Measurements from ENCODE around the gene HNRNPCL1. TPM values are rescaled to one million over a fixed set of nuclear protein-coding genes. Genes with fewer than 3 reads are reported as not detected.

The HNRNPCL1 gene
- total RNA-seq, 5 donors from 2014 or later (not counting 1 experiment from before 2014, with no cell fraction given) = not detected

DNA sequence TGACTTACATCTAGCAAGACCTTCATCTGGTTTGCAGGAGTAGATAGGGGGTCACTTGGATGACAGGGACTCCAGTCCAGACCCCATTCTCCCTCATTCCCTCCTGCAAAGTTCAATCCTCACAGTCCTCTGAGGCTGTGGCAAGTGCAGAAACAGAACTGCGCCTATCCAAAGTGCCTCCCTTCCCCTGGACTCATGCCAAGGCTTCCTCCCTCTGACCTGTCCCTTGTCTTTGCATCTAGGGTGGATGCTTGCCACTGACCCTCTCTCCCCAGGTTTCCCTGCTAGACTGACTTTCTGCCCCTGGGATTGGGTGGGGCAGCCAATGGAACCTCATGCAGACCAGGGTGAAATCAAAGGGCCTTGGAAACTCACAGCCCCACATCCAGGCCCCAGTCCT is 38.6 kb downstream of the HNRNPCL1 start:
- DNase-seq (no peak), ATAC-seq (replicated peaks in 1 of 4) (no peak)
- no peak overlapping the region for H3K4me3 Mint-ChIP-seq
- no peaks in the 10 kb centered on the region for H3K36me3 ChIP-seq (ENCODE audit: control insufficient read depth in 2 of 2, extremely low read depth in 1 of 2, insufficient read depth in 1 of 2, low read length in 1 of 2)
- H3K36me3 Mint-ChIP-seq = no peaks in the 10 kb centered on the region
- no peaks in the 10 kb centered on the region for H3K4me1 ChIP-seq (ENCODE audit: control insufficient read depth in 1 of 2, extremely low read depth in 1 of 2, insufficient read depth in 2 of 2, low read length in 2 of 2)
- peaks cover 0 to 37% of the 10 kb centered on the region in 2 experiments for H3K27me3 ChIP-seq (replicated peaks in 1 of 2; ENCODE audit: control insufficient read depth in 2 of 2, extremely low read depth in 1 of 2, insufficient read depth in 2 of 2, low read length in 1 of 2)
- CTCF ChIA-PET = no interaction called here
- POLR2A ChIA-PET = no interaction called here
- H3K4me3 ChIP-seq (ENCODE audit: control insufficient read depth in 1 of 2, extremely low read depth in 1 of 2, low read length in 1 of 2) = no peak overlapping the region
- no peak overlapping the region for H3K27ac Mint-ChIP-seq
- peaks cover under 1% of the 10 kb centered on the region for H3K9me3 ChIP-seq
- peaks cover 36 to 44% of the 10 kb centered on the region in 2 donors for H3K27me3 Mint-ChIP-seq
- no peak overlapping the region for H3K27ac ChIP-seq (ENCODE audit: low read length)
- no peaks in the 10 kb centered on the region for H3K4me1 Mint-ChIP-seq
- peaks cover 6 to 10% (median 8%) of the 10 kb centered on the region in 3 donors for H3K9me3 Mint-ChIP-seq
- 83% methylated on average over 1 of the region's 1 CpG for WGBS (ENCODE audit: insufficient coverage)

- Mint-ChIP-seq H3K27me3 (peaks cover 10% of the 10 kb centered on the region in 2 donors), H3K4me3 (no peak overlapping the region), H3K9me3 (peaks cover 2 to 16% (median 4%) of the 10 kb centered on the region in 3 donors), H3K36me3 (no peaks in the 10 kb centered on the region), H3K27ac (no peak overlapping the region), H3K4me1 (no peaks in the 10 kb centered on the region)
- no CpG with 5 or more reads among the region's 2 CpGs for WGBS (ENCODE audit: insufficient coverage)
- Histone ChIP-seq H3K36me3 (ENCODE audit: control insufficient read depth in 2 of 2, extremely low read depth in 1 of 2, insufficient read depth in 1 of 2, low read length in 1 of 2) (no peaks in the 10 kb centered on the region), H3K9me3 (no peaks in the 10 kb centered on the region), H3K27ac (ENCODE audit: low read length) (no peak overlapping the region), H3K4me3 (ENCODE audit: control insufficient read depth in 1 of 2, extremely low read depth in 1 of 2, low read length in 1 of 2) (no peak overlapping the region), H3K27me3 (replicated peaks in 1 of 2; ENCODE audit: control insufficient read depth in 2 of 2, extremely low read depth in 1 of 2, insufficient read depth in 2 of 2, low read length in 1 of 2) (peaks cover 0 to 14% of the 10 kb centered on the region in 2 experiments), H3K4me1 (ENCODE audit: control insufficient read depth in 1 of 2, extremely low read depth in 1 of 2, insufficient read depth in 2 of 2, low read length in 2 of 2) (no peaks in the 10 kb centered on the region)
- ChIA-PET CTCF (no interaction called here), POLR2A (no interaction called here)
- ATAC-seq (replicated peaks in 1 of 4) (no peak), DNase-seq (no peak)
Observed at GRCh38 chr1:12799730-12800129, 48.8 kb downstream of the HNRNPCL1 start.

- ChIA-PET CTCF (no interaction called here), POLR2A (no interaction called here)
- H3K27ac Mint-ChIP-seq = no peak overlapping the region
- ATAC-seq (replicated peaks in 1 of 4) (no peak), DNase-seq (no peak)
- peaks cover 0 to 10% (median 0%) of the 10 kb centered on the region in 3 donors for H3K9me3 Mint-ChIP-seq
- 59% methylated on average over 3 of the region's 4 CpGs for WGBS (ENCODE audit: insufficient coverage)
- no peak overlapping the region for H3K4me3 Mint-ChIP-seq
- no peak overlapping the region for H3K27ac ChIP-seq (ENCODE audit: low read length)
- H3K9me3 ChIP-seq = no peaks in the 10 kb centered on the region
- H3K4me3 ChIP-seq (ENCODE audit: control insufficient read depth in 1 of 2, extremely low read depth in 1 of 2, low read length in 1 of 2) = no peak overlapping the region
- no peaks in the 10 kb centered on the region for H3K4me1 Mint-ChIP-seq
- peaks cover 0 to 14% of the 10 kb centered on the region in 2 experiments for H3K27me3 ChIP-seq (replicated peaks in 1 of 2; ENCODE audit: control insufficient read depth in 2 of 2, extremely low read depth in 1 of 2, insufficient read depth in 2 of 2, low read length in 1 of 2)
- no peaks in the 10 kb centered on the region for H3K36me3 ChIP-seq (ENCODE audit: control insufficient read depth in 2 of 2, extremely low read depth in 1 of 2, insufficient read depth in 1 of 2, low read length in 1 of 2)
- H3K27me3 Mint-ChIP-seq = peaks cover 4% of the 10 kb centered on the region in 2 donors
- no peaks in the 10 kb centered on the region for H3K36me3 Mint-ChIP-seq
- no peaks in the 10 kb centered on the region for H3K4me1 ChIP-seq (ENCODE audit: control insufficient read depth in 1 of 2, extremely low read depth in 1 of 2, insufficient read depth in 2 of 2, low read length in 2 of 2)
Observed at GRCh38 chr1:12798911-12799310, 49.6 kb downstream of the HNRNPCL1 start.

Other genes with a start within 250 kb of the HNRNPCL1 start
- gene DHRS3, start 230.5 kb downstream of the HNRNPCL1 start, total RNA-seq = 100 to 1,000 TPM in 1 of 5 donors, 10 to 100 TPM in 4; 56.4 to 107 (median 90.8) TPM
- not detected for gene AADACL4, start 204.6 kb downstream of the HNRNPCL1 start, total RNA-seq
- gene AADACL3, start 132.6 kb downstream of the HNRNPCL1 start, total RNA-seq = not detected
- not detected for gene CFAP107, start 102.5 kb downstream of the HNRNPCL1 start, total RNA-seq
- gene PRAMEF12, start 75.0 kb downstream of the HNRNPCL1 start, total RNA-seq = not detected
- gene PRAMEF1, start 57.3 kb downstream of the HNRNPCL1 start, total RNA-seq = not detected
- not detected for gene PRAMEF11, start 17.3 kb downstream of the HNRNPCL1 start, total RNA-seq
- not detected for gene PRAMEF2, start 8.4 kb upstream of the HNRNPCL1 start, total RNA-seq
- gene PRAMEF4, start 37.5 kb upstream of the HNRNPCL1 start, total RNA-seq = not detected
- gene PRAMEF10, start 49.5 kb upstream of the HNRNPCL1 start, total RNA-seq = not detected
- gene PRAMEF7, start 67.9 kb upstream of the HNRNPCL1 start, total RNA-seq = not detected
- not detected for gene PRAMEF6, start 98.9 kb upstream of the HNRNPCL1 start, total RNA-seq
- gene PRAMEF27, start 207.9 kb upstream of the HNRNPCL1 start, total RNA-seq = not detected
- gene HNRNPCL3, start 212.0 kb upstream of the HNRNPCL1 start, total RNA-seq = not detected
- gene PRAMEF25, start 222.1 kb upstream of the HNRNPCL1 start, total RNA-seq = not detected

Measured in T-cell (primary cell).